Transverse colon (tissue), 4 donors: Measurements from ENCODE around the gene SPDL1.

Source experiments
- EP300 ChIP-seq: sonication (generic); formaldehyde crosslinking; IDR thresholded peaks from one replicate; pipeline ENCODE4 v1.6.1; 2017; ENCODE audit warnings: antibody characterized with exemption, low read depth
- POLR2A ChIP-seq: fragments of 450-650 bp; IDR thresholded peaks from one replicate; pipeline ENCODE4 v1.6.1; 2016; ENCODE audit warnings: antibody characterized with exemption, mild to moderate bottlenecking, moderate library complexity
- POLR2AphosphoS5 ChIP-seq, 3 donors: sonication (generic); formaldehyde crosslinking; IDR thresholded peaks; one replicate each; pipeline ENCODE4 v1.6.1; 2016; ENCODE audit warnings: antibody characterized with exemption in 3 of 3
- TF ChIP-seq, protein P1 (sequence below), 5 experiments: fragments of 200-600 bp in 3 of 5; fragments of 450-650 bp in 2 of 5; sonication (generic) in 3 of 5; IDR thresholded peaks; 1 replicate in 2 of 5; 2 replicates in 3 of 5; pipeline ENCODE4 v1.5.1; 2016 to 2017; ENCODE audit warnings: antibody characterized with exemption in 5 of 5, inconsistent platforms in 3 of 5, mild to moderate bottlenecking in 2 of 5, moderate library complexity in 1 of 5

DNA sequence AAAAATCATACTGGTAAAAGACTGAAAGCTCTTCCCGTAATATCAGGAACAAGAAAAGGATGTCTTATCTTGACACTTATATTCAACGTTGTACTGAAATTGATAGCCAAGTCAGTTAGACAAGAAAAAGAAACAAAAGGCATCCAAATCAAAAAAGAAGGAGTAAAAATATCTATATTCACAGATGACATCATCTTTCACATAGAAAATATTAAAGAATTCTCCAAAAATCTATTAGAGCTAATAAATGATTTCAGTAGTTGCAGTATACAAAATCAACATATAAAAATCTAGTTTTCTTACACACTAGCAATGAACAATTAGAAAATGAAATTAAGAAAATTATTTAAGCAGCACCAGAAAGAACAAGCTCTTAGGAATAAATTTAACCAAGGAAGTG, 24.3 kb downstream of the SPDL1 start:
- TF ChIP-seq POLR2AphosphoS5 (IDR thresholded peaks at IDR 0.05) (no peak), POLR2A (no peak), EP300 (no peak)
- TF ChIP-seq, protein P1, sequence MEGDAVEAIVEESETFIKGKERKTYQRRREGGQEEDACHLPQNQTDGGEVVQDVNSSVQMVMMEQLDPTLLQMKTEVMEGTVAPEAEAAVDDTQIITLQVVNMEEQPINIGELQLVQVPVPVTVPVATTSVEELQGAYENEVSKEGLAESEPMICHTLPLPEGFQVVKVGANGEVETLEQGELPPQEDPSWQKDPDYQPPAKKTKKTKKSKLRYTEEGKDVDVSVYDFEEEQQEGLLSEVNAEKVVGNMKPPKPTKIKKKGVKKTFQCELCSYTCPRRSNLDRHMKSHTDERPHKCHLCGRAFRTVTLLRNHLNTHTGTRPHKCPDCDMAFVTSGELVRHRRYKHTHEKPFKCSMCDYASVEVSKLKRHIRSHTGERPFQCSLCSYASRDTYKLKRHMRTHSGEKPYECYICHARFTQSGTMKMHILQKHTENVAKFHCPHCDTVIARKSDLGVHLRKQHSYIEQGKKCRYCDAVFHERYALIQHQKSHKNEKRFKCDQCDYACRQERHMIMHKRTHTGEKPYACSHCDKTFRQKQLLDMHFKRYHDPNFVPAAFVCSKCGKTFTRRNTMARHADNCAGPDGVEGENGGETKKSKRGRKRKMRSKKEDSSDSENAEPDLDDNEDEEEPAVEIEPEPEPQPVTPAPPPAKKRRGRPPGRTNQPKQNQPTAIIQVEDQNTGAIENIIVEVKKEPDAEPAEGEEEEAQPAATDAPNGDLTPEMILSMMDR (IDR thresholded peaks at IDR 0.05), result no peak
